Measurements from ENCODE around the gene TBC1D2B.

Gene TBC1D2B

DNA sequence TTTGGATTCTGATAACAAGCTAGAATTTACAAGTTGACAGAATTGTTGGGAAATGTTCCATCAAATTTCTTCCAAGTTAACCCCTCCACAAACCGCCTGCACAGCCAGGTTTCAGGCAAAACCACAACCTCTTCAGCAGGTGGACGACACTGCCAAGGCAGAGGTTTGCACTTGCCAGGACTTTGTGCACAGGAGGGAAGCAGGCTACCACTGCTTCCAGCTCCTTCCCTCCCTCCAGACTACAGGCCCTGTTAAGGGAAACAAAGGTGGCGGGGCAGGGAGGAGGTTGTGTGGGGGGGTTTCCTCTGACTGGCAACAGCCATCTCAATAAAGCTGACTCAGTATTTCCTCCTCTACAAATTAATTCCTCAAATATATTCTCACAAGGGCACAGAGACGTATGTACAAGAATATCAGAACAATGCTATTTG is 42.2 kb downstream of the TBC1D2B start:
- Histone ChIP-seq H3F3A (ENCODE audit: insufficient read depth) (0 out of 2 replicates have a peak, but pooled peaks cover 3% of the 10 kb centered on the region), H3K9me2 (replicated peaks; ENCODE audit: insufficient read depth, low read length) (no peaks in the 10 kb centered on the region), H3K4me3 (ENCODE audit: insufficient read depth, low read length, poor library complexity, severe bottlenecking) (no peak overlapping the region), H3K36me3 (ENCODE audit: low read length) (no peaks in the 10 kb centered on the region), H4K20me1 (ENCODE audit: low read depth, low read length) (peaks cover 4% of the 10 kb centered on the region), H3K9me3 (ENCODE audit: insufficient read depth, low read length) (no peaks in the 10 kb centered on the region), H2AFZ (ENCODE audit: low read depth, low read length, severe bottlenecking) (no peak overlapping the region), H3K27ac (ENCODE audit: low read depth, low read length) (no peak overlapping the region), H3K9ac (ENCODE audit: low read length) (no peak overlapping the region), H3K79me2 (ENCODE audit: insufficient read depth, low read length) (no peaks in the 10 kb centered on the region), H3K4me2 (ENCODE audit: low read depth, low read length, poor library complexity, severe bottlenecking) (no peak overlapping the region), H3K27me3 (ENCODE audit: low read length) (no peaks in the 10 kb centered on the region)
- TF ChIP-seq EZH2phosphoT487 (conservative IDR thresholded peaks at IDR 0.05; ENCODE audit: low read length), result no peak
- TF ChIP-seq, protein P1, sequence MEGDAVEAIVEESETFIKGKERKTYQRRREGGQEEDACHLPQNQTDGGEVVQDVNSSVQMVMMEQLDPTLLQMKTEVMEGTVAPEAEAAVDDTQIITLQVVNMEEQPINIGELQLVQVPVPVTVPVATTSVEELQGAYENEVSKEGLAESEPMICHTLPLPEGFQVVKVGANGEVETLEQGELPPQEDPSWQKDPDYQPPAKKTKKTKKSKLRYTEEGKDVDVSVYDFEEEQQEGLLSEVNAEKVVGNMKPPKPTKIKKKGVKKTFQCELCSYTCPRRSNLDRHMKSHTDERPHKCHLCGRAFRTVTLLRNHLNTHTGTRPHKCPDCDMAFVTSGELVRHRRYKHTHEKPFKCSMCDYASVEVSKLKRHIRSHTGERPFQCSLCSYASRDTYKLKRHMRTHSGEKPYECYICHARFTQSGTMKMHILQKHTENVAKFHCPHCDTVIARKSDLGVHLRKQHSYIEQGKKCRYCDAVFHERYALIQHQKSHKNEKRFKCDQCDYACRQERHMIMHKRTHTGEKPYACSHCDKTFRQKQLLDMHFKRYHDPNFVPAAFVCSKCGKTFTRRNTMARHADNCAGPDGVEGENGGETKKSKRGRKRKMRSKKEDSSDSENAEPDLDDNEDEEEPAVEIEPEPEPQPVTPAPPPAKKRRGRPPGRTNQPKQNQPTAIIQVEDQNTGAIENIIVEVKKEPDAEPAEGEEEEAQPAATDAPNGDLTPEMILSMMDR (IDR thresholded peaks at IDR 0.05; ENCODE audit: insufficient read depth, low read length, poor library complexity, severe bottlenecking), result no peak

DNA sequence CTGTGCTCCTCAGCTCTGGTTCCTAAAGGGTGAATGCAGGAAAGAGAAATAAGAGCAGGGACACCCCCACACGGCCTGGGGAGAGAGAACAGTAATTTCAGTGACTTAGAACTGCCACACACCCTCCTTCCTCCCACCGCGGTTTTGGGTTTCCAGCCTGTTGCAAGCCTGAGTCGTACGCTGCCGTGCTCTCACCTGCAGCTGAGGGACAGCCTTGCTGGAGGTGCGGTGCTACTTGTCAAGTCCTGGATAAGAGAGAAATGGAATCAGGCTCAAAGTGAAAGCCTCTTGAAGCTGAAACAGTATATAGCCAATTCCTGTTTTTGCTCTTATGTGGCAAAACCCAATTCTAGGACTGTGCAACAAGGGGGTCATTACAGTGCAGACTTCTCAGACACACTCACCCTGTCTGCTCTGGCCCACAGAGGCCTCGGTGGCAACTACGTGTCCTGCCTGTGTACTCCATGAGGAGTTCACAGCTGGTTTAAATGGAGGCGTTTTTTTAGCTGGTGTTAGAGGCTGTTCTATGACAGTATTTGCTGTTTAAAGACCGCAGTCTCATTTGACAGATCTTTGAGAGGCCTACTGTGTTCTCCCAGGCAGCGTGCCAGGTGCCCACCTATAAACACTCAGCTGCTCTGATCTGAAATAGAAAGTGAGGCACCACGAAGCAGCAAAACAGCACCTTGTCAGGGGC is 42.9 kb downstream of the TBC1D2B start:
- no peaks in the 10 kb centered on the region for H3K27me3 ChIP-seq (ENCODE audit: low read length)
- no peak overlapping the region for H3K4me3 ChIP-seq (ENCODE audit: insufficient read depth, low read length, poor library complexity, severe bottlenecking)
- no peaks in the 10 kb centered on the region for H3K9me2 ChIP-seq (replicated peaks; ENCODE audit: insufficient read depth, low read length)
- H3K9me3 ChIP-seq (ENCODE audit: insufficient read depth, low read length), result no peaks in the 10 kb centered on the region
- H3K4me2 ChIP-seq (ENCODE audit: low read depth, low read length, poor library complexity, severe bottlenecking), result no peak overlapping the region
- TF ChIP-seq EZH2phosphoT487 (conservative IDR thresholded peaks at IDR 0.05; ENCODE audit: low read length), result no peak
- TF ChIP-seq, protein P1 (IDR thresholded peaks at IDR 0.05; ENCODE audit: insufficient read depth, low read length, poor library complexity, severe bottlenecking), result no peak
- no peak overlapping the region for H2AFZ ChIP-seq (ENCODE audit: low read depth, low read length, severe bottlenecking)
- no peaks in the 10 kb centered on the region for H3K79me2 ChIP-seq (ENCODE audit: insufficient read depth, low read length)
- no peaks in the 10 kb centered on the region for H3K36me3 ChIP-seq (ENCODE audit: low read length)
- H4K20me1 ChIP-seq (ENCODE audit: low read depth, low read length), result peaks cover 4% of the 10 kb centered on the region
- H3F3A ChIP-seq (ENCODE audit: insufficient read depth), result 0 out of 2 replicates have a peak, but pooled peaks cover 3% of the 10 kb centered on the region
- no peak overlapping the region for H3K27ac ChIP-seq (ENCODE audit: low read depth, low read length)
- H3K9ac ChIP-seq (ENCODE audit: low read length), result no peak overlapping the region

DNA sequence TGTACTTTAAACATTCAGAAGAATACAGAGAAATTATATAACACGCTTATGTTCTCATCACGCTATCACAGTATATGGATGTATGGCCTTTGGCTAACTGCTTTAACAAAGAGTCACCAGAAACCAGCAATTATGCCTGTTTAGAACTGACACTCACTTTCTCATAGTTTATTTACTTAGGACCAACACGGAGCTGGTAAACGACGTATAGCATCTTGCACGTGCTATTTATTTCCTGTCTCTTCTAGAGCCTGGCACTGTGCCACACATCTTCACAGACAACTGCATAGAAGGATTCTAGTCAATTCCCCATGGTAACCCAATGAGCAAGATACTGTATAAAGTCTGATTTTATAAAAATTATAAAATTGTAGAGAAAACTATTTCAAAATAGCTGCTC is 43.6 kb downstream of the TBC1D2B start:
- Histone ChIP-seq H3K9me2 (replicated peaks; ENCODE audit: insufficient read depth, low read length) (no peaks in the 10 kb centered on the region), H3K4me3 (ENCODE audit: insufficient read depth, low read length, poor library complexity, severe bottlenecking) (no peak overlapping the region), H3K27ac (ENCODE audit: low read depth, low read length) (no peak overlapping the region), H2AFZ (ENCODE audit: low read depth, low read length, severe bottlenecking) (no peak overlapping the region), H3K4me2 (ENCODE audit: low read depth, low read length, poor library complexity, severe bottlenecking) (no peak overlapping the region), H3K79me2 (ENCODE audit: insufficient read depth, low read length) (no peaks in the 10 kb centered on the region), H3K9me3 (ENCODE audit: insufficient read depth, low read length) (no peaks in the 10 kb centered on the region), H3K27me3 (ENCODE audit: low read length) (no peaks in the 10 kb centered on the region), H4K20me1 (ENCODE audit: low read depth, low read length) (peaks cover 4% of the 10 kb centered on the region), H3F3A (ENCODE audit: insufficient read depth) (0 out of 2 replicates have a peak, but pooled peaks cover 3% of the 10 kb centered on the region), H3K36me3 (ENCODE audit: low read length) (no peaks in the 10 kb centered on the region), H3K9ac (ENCODE audit: low read length) (no peak overlapping the region)
- no peak for TF ChIP-seq EZH2phosphoT487 (conservative IDR thresholded peaks at IDR 0.05; ENCODE audit: low read length)
- TF ChIP-seq, protein P1 (IDR thresholded peaks at IDR 0.05; ENCODE audit: insufficient read depth, low read length, poor library complexity, severe bottlenecking), result no peak

Data from SU-DHL-6 (cell line).